NCI-H82 treated with DMSO at 0.1 percent for 48 hours (cell line): ENCODE measurements around the gene VANGL1.

Source experiments
- DNase-seq: peaks from one replicate; lab custom pipeline; 2025; ENCODE audit not compliant: unreplicated experiment; lab: John Stamatoyannopoulos, UW

The VANGL1 gene

GRCh38 chr1:115701090-115701489 is 59.3 kb downstream of the VANGL1 start:
- DNase-seq = no peak

GRCh38 chr1:115702959-115703358 is 61.2 kb downstream of the VANGL1 start:
- no peak for DNase-seq

GRCh38 chr1:115705085-115705951 is 63.5 kb downstream of the VANGL1 start:
- peak; percentile 28 for DNase-seq

- no peak for DNase-seq
These were observed 64.2 kb downstream of the VANGL1 start for GRCh38 chr1:115705963-115706362.

GRCh38 chr1:115706587-115707425 is 65.0 kb downstream of the VANGL1 start:
- peak; percentile 60 for DNase-seq

- no peak for DNase-seq
These were observed 69.3 kb downstream of the VANGL1 start for GRCh38 chr1:115710859-115711624.

- no peak for DNase-seq
These were observed 71.3 kb downstream of the VANGL1 start for GRCh38 chr1:115712911-115713609.

- DNase-seq = no peak
These were observed 72.1 kb downstream of the VANGL1 start for GRCh38 chr1:115713906-115714305.

- no peak for DNase-seq
These were observed 72.9 kb downstream of the VANGL1 start for GRCh38 chr1:115714572-115715141.

GRCh38 chr1:115717541-115717940 is 75.8 kb downstream of the VANGL1 start:
- no peak for DNase-seq

- DNase-seq = no peak
These were observed 76.4 kb downstream of the VANGL1 start for GRCh38 chr1:115718011-115718754.

- DNase-seq = no peak
These were observed 77.5 kb downstream of the VANGL1 start for GRCh38 chr1:115719285-115719684.

- no peak for DNase-seq
These were observed 80.5 kb downstream of the VANGL1 start for GRCh38 chr1:115722221-115722620.

- DNase-seq = no peak
These were observed 82.0 kb downstream of the VANGL1 start for GRCh38 chr1:115723756-115724155.

GRCh38 chr1:115725600-115725999 is 83.8 kb downstream of the VANGL1 start:
- no peak for DNase-seq

- no peak for DNase-seq
These were observed 84.4 kb downstream of the VANGL1 start for GRCh38 chr1:115726161-115726560.

GRCh38 chr1:115726570-115726969 is 84.8 kb downstream of the VANGL1 start:
- DNase-seq = no peak

GRCh38 chr1:115727706-115728249 is 86.0 kb downstream of the VANGL1 start:
- no peak for DNase-seq

GRCh38 chr1:115728341-115728740 is 86.6 kb downstream of the VANGL1 start:
- DNase-seq = no peak
